SK-N-SH (cell line): ENCODE data around the gene IRF2. TPM values are rescaled to one million over a fixed set of nuclear protein-coding genes. Genes with fewer than 3 reads are reported as not detected.

Experiments
- CTCF ChIA-PET: fragments of 300-600, 350-600 bp; formaldehyde crosslinking; extraction: SDS; loops from one replicate; lab custom pipeline; 2021; lab: Yijun Ruan, JAX
- POLR2A ChIA-PET: fragments of 350-600 bp; sonication (Branson Sonifier 250); formaldehyde crosslinking; extraction: SDS; loops from one replicate; lab custom pipeline; 2020; ENCODE audit warnings: antibody characterized with exemption, inconsistent platforms; lab: Yijun Ruan, JAX
- DNase-seq: peaks from one replicate; pipeline ENCODE4 v3.0.0; 2012
- H2AFZ ChIP-seq: fragments of 200-600 bp; sonication (generic); 2 replicates; pipeline ENCODE4 v1.8.1; 2016; ENCODE audit warnings: antibody characterized with exemption, mild to moderate bottlenecking, low read depth
- H3F3A ChIP-seq: fragments of 200-600 bp; sonication (generic); replicated peaks from 2 replicates; pipeline ENCODE3; 2016; ENCODE audit warnings: antibody characterized with exemption, mild to moderate bottlenecking; ENCODE audit not compliant: insufficient read depth
- H3K27ac ChIP-seq, 2 experiments: fragments of 200-500 bp in 1 of 2; fragments of 200-600 bp in 1 of 2; sonication (Bioruptor generic) in 1 of 2; sonication (generic), shearing (Covaris generic) in 1 of 2; 2 replicates each; pipeline versions ENCODE4 v1.5.1 to v1.6.1; 2014 to 2016; ENCODE audit warnings: low read depth in 2 of 2, inconsistent platforms in 1 of 2, low read length in 1 of 2, mild to moderate bottlenecking in 1 of 2, mixed read lengths in 1 of 2
- H3K27me3 ChIP-seq: fragments of 200-600 bp; sonication (generic), shearing (Covaris generic); 2 replicates; pipeline ENCODE4 v1.6.1; 2016; ENCODE audit warnings: mixed run types; ENCODE audit not compliant: insufficient read depth
- H3K36me3 ChIP-seq, 2 experiments: fragments of 200-500 bp in 1 of 2; fragments of 200-600 bp in 1 of 2; sonication (Bioruptor generic) in 1 of 2; sonication (generic) in 1 of 2; replicated peaks in 1 of 2; 2 replicates each; pipeline versions ENCODE3 to v1.5.1; 2014 to 2016; ENCODE audit warnings: low read length in 1 of 2, mild to moderate bottlenecking in 1 of 2; ENCODE audit not compliant: insufficient read depth in 2 of 2, control insufficient read depth in 1 of 2
- H3K4me1 ChIP-seq, 2 experiments: fragments of 200-500 bp in 1 of 2; fragments of 200-600 bp in 1 of 2; sonication (Bioruptor generic) in 1 of 2; sonication (generic), shearing (Covaris generic) in 1 of 2; 2 replicates each; pipeline versions ENCODE4 v1.5.1 to v1.6.1; 2014 to 2016; ENCODE audit warnings: low read depth in 1 of 2, low read length in 1 of 2, mixed run types in 1 of 2; ENCODE audit not compliant: insufficient read depth in 2 of 2, control insufficient read depth in 1 of 2
- H3K4me2 ChIP-seq: fragments of 200-600 bp; sonication (generic), shearing (Covaris generic); 2 replicates; pipeline ENCODE4 v1.6.1; 2017; ENCODE audit warnings: mixed run types
- H3K4me3 ChIP-seq, 2 experiments: fragments of 200-500 bp in 1 of 2; fragments of 200-600 bp in 1 of 2; sonication (Bioruptor generic) in 1 of 2; sonication (generic), shearing (Covaris generic) in 1 of 2; 2 replicates each; pipeline versions ENCODE4 v1.5.1 to v1.8.1; 2014 to 2016; ENCODE audit warnings: low read depth in 2 of 2, inconsistent platforms in 1 of 2, low read length in 1 of 2, mild to moderate bottlenecking in 1 of 2, mixed read lengths in 1 of 2, moderate library complexity in 1 of 2
- H3K79me2 ChIP-seq: fragments of 200-600 bp; sonication (generic); 2 replicates; pipeline ENCODE4 v1.8.1; 2017; ENCODE audit warnings: mild to moderate bottlenecking; ENCODE audit not compliant: insufficient read depth
- H3K9ac ChIP-seq: fragments of 200-600 bp; sonication (generic); 2 replicates; pipeline ENCODE4 v1.6.1; 2017; ENCODE audit warnings: mixed run types
- H3K9me2 ChIP-seq: fragments of 200-600 bp; sonication (generic); 2 replicates; pipeline ENCODE4 v1.6.1; 2017; ENCODE audit warnings: mixed run types
- H3K9me3 ChIP-seq: fragments of 200-600 bp; sonication (generic); 2 replicates; pipeline ENCODE4 v1.6.1; 2017; ENCODE audit warnings: mixed run types, mild to moderate bottlenecking, moderate library complexity
- H4K20me1 ChIP-seq: fragments of 200-600 bp; sonication (generic); 2 replicates; pipeline ENCODE4 v1.6.1; 2017; ENCODE audit warnings: mild to moderate bottlenecking, mixed run types; ENCODE audit not compliant: insufficient read depth
- EZH2phosphoT487 ChIP-seq: fragments of 200-600 bp; sonication (generic); IDR thresholded peaks from 2 replicates; pipeline ENCODE4 v1.6.1; 2017; ENCODE audit warnings: low read depth, mixed run types, mild to moderate bottlenecking, antibody characterized with exemption, moderate library complexity, borderline replicate concordance
- FOXJ3 ChIP-seq: sonication (generic); formaldehyde crosslinking; IDR thresholded peaks from 2 replicates; pipeline ENCODE4 v1.5.1; 2020; ENCODE audit warnings: mild to moderate bottlenecking, missing genetic modification reagents
- FOXM1 ChIP-seq: IDR thresholded peaks from 2 replicates; pipeline ENCODE4 v1.4.0; 2012; ENCODE audit warnings: low read depth, mild to moderate bottlenecking
- GATA2 ChIP-seq: sonication (generic); formaldehyde crosslinking; IDR thresholded peaks from 2 replicates; pipeline ENCODE4 v1.5.0; 2020; ENCODE audit warnings: mild to moderate bottlenecking, missing genetic modification reagents
- RAD21 ChIP-seq: IDR thresholded peaks from 2 replicates; pipeline ENCODE4 v1.6.1; 2012; ENCODE audit warnings: mild to moderate bottlenecking, low read length
- RCOR1 ChIP-seq: fragments of 150-350 bp; IDR thresholded peaks from 2 replicates; pipeline ENCODE4 v1.6.1; 2017; ENCODE audit warnings: antibody characterized with exemption, low read length
- REST ChIP-seq: IDR thresholded peaks from 2 replicates; pipeline ENCODE4 v1.6.1; 2012; ENCODE audit warnings: mild to moderate bottlenecking, low read depth, low read length, moderate library complexity
- RFX5 ChIP-seq: IDR thresholded peaks from 2 replicates; pipeline ENCODE4 v1.6.1; 2012; ENCODE audit warnings: mild to moderate bottlenecking, improper control_type of control experiment, low read length
- USF2 ChIP-seq: fragments of 150-350 bp; IDR thresholded peaks from 2 replicates; pipeline ENCODE4 v1.6.1; 2017; ENCODE audit warnings: antibody characterized with exemption, low read length, low read depth, borderline replicate concordance
- WGBS: methylation state at CpG from one replicate; pipeline ENCODE4 v1.1.6; 2017; ENCODE audit warnings: low lambda C conversion rate; 5-methylcytosine and 5-hydroxymethylcytosine counted together
- polyA plus RNA-seq, 3 experiments: library from polyadenylated mRNA; depleted of rRNA; stranded (reverse); fragments of >200 nt; gene quantifications; 2 replicates each; pipeline ENCODE4 v1.2.3, GENCODE V29; 2012
- TF ChIP-seq, protein P1 (sequence below): IDR thresholded peaks from 2 replicates; pipeline ENCODE4 v1.4.0; 2012; ENCODE audit warnings: low read depth

The IRF2 gene
- polyA plus RNA-seq, 1 of the 3 experiments (the other 2 are of a cell fraction): 23.3 TPM

DNA sequence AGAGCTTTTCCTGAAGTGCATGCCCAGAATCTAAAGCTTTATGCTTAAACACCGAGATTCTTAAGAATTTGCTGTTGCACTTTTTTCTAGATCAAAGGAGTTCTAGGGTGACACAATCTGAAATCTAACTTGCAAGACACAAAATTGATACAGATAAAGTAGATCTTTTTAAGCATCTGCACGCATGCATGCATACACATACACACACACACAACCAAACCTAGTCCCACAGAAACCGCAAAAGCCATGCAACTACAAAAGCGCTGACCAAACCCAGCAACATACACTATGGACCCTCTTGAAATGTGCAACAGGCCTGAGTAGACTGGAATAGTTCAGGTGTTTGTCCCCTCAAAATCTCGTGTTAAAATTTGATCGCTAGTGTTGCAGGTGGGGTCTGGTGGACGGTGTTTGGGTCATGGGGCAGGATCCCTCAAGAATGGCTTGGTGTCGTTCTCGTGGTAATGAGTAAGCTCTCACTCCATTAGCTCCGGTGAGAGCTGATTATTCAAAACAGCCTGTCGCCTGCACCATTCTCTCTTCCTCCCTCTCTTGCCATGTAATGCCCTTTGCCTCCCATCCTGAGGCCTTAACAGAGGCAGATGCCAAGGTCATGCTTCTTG is 52.7 kb downstream of the IRF2 start (continued):
- TF ChIP-seq USF2 (no peak), FOXM1 (no peak)

DNA sequence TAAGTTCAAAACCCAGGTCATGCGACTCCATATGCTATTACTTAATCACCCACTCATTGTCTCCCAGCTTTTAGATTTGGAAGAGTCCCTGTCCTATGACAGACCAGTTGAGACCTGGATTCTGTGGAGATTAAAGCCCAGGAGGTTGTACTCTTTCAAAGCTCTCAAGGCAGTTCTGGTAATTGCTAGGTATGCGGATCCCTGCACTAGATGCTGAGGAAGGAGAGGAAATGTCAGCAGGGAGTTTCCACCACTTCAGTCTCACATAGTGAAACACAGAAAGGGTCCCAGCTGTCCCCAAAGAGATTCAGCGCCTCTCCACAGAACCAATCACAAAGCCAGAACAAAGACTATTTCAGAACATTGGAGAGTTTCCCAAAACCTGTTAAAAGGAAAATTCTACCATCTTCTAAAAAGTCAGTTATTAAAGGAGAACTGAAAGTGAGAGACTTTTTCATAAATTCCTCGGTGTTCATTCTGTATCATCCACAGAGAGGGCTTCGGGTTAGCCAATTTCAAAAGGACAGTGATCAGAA is 53.4 kb downstream of the IRF2 start:
- CTCF ChIA-PET: no interaction called here
- peaks cover 26% of the 10 kb centered on the region for H3F3A ChIP-seq
- no peaks in the 10 kb centered on the region for H3K9me2 ChIP-seq
- no peak overlapping the region; the same call in 1 of the 2 replicates for H2AFZ ChIP-seq
- H3K4me2 ChIP-seq: no peak overlapping the region
- no peaks in the 10 kb centered on the region for H4K20me1 ChIP-seq
- TF ChIP-seq RAD21 (no peak), GATA2 (CRISPR knock-in tag) (no peak)
- TF ChIP-seq, protein P1, sequence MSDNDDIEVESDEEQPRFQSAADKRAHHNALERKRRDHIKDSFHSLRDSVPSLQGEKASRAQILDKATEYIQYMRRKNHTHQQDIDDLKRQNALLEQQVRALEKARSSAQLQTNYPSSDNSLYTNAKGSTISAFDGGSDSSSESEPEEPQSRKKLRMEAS: no peak
- TF ChIP-seq, all 33 proteins: peak for 0
- Histone ChIP-seq H3K36me3 (peaks cover 27 to 38% of the 10 kb centered on the region in 2 experiments), H3K27ac (no peak overlapping the region), H3K4me1 (peaks cover 4 to 13% of the 10 kb centered on the region in 2 experiments; a peak in 2 of 4 replicates), H3K27me3 (no peaks in the 10 kb centered on the region), H3K9ac (no peak overlapping the region), H3K79me2 (peaks cover 22% of the 10 kb centered on the region), H3K4me3 (no peak overlapping the region), H3K9me3 (no peaks in the 10 kb centered on the region)
- 98% methylated on average over 5 of the region's 5 CpGs for WGBS
- DNase-seq: no peak
- POLR2A ChIA-PET: no interaction called here

GRCh38 chr4:184420402-184420801 is 53.9 kb downstream of the IRF2 start:
- Histone ChIP-seq H3K27me3 (no peaks in the 10 kb centered on the region), H3F3A (peaks cover 26% of the 10 kb centered on the region), H3K36me3 (peaks cover 29 to 40% of the 10 kb centered on the region in 2 experiments), H3K4me2 (no peak overlapping the region), H4K20me1 (no peaks in the 10 kb centered on the region), H2AFZ (no peak overlapping the region), H3K4me3 (no peak overlapping the region), H3K79me2 (peaks cover 22% of the 10 kb centered on the region), H3K4me1 (peaks cover 4 to 13% of the 10 kb centered on the region in 2 experiments; a peak in 2 of 4 replicates), H3K9me3 (no peaks in the 10 kb centered on the region), H3K9ac (no peak overlapping the region), H3K9me2 (no peaks in the 10 kb centered on the region), H3K27ac (no peak overlapping the region)
- CTCF ChIA-PET: no interaction called here
- WGBS: 94% methylated on average over 5 of the region's 5 CpGs
- DNase-seq: no peak
- POLR2A ChIA-PET: no interaction called here
- TF ChIP-seq REST (no peak), EZH2phosphoT487 (no peak), FOXJ3 (CRISPR knock-in tag) (no peak), RAD21 (no peak), RCOR1 (no peak), RFX5 (no peak)
- TF ChIP-seq, protein P1: no peak
